K562 (cell line): ENCODE measurements around the gene SLK. TPM values are rescaled to one million over a fixed set of nuclear protein-coding genes. Genes with fewer than 3 reads are reported as not detected.

ENCODE experiments used
- ATAC-seq: fragments of 200-7000 bp; cut with Tn5 transposase; 3 replicates; pipeline ENCODE4 v1.9.1; 2020; ENCODE audit warnings: moderate library complexity
- BruUV-seq: library from RNA; stranded (reverse); fragments of 400-500 nt; replicated peaks from 2 replicates; lab custom pipeline; 2021; lab: Mats Ljungman, UMichigan
- CTCF ChIA-PET: fragments of 300-600 bp; formaldehyde crosslinking; extraction: SDS; loops from one replicate; lab custom pipeline; 2021; ENCODE audit warnings: low intra/inter-chr PET ratio; lab: Yijun Ruan, JAX
- POLR2A ChIA-PET: fragments of 300-600, 350-650 bp; sonication (Branson Sonifier 250); formaldehyde crosslinking; extraction: SDS; loops from one replicate; lab custom pipeline; 2021; ENCODE audit warnings: antibody characterized with exemption, inconsistent platforms; lab: Yijun Ruan, JAX
- DNase-seq, 4 experiments: peaks; one replicate each; pipeline versions ENCODE4 v3.0.0 to v3.0.0-alpha.2; 2011 to 2018; ENCODE audit warnings: low spot score in 3 of 4, mixed read lengths in 3 of 4; ENCODE audit errors: extremely low read depth in 1 of 4
- FAIRE-seq: peaks from 2 replicates; lab custom pipeline; 2011; peaks lifted over from hg19 to GRCh38; lab: Jason Lieb, UNC
- H2AFZ ChIP-seq: 2 replicates; pipeline ENCODE4 v1.6.0; 2011; ENCODE audit warnings: low read depth, low read length, control low read depth, inconsistent platforms
- H3K27ac ChIP-seq: fragments of 200-600 bp; 3 replicates; pipeline ENCODE4 v1.8.0; 2011; ENCODE audit warnings: low read depth, mild to moderate bottlenecking, control low read depth, inconsistent platforms, low read length, moderate library complexity, mixed read lengths; ENCODE audit errors: extremely low read depth
- H3K27me3 ChIP-seq, 2 experiments: fragments of 300-600 bp in 1 of 2; 2 replicates in 1 of 2; 3 replicates in 1 of 2; pipeline versions ENCODE4 v1.6.0 to v1.8.0; 2011; ENCODE audit warnings: inconsistent platforms in 2 of 2, low read length in 2 of 2, mild to moderate bottlenecking in 1 of 2, mixed read lengths in 1 of 2, moderate library complexity in 1 of 2; ENCODE audit not compliant: control insufficient read depth in 2 of 2, insufficient read depth in 2 of 2
- H3K36me3 ChIP-seq: fragments of 300-600 bp; 3 replicates; pipeline ENCODE4 v1.8.0; 2011; ENCODE audit warnings: mild to moderate bottlenecking, low read length, inconsistent platforms; ENCODE audit not compliant: control insufficient read depth, insufficient read depth
- H3K4me1 ChIP-seq, 2 experiments: fragments of 200-600 bp in 1 of 2; replicated peaks in 1 of 2; 2 replicates in 1 of 2; 3 replicates in 1 of 2; pipeline versions ENCODE4 v1.5.1 to v1.8.0; 2011; ENCODE audit warnings: inconsistent platforms in 2 of 2, low read length in 2 of 2, mild to moderate bottlenecking in 1 of 2, mixed read lengths in 1 of 2, moderate library complexity in 1 of 2; ENCODE audit not compliant: control insufficient read depth in 2 of 2, insufficient read depth in 2 of 2
- H3K4me2 ChIP-seq: 2 replicates; pipeline ENCODE4 v1.6.1; 2011; ENCODE audit warnings: low read length, control low read depth, inconsistent platforms, mixed read lengths; ENCODE audit not compliant: insufficient read depth
- H3K4me3 ChIP-seq: fragments of 200-600 bp; sonication (generic), shearing (Covaris generic); 2 replicates; pipeline ENCODE4 v1.5.1; 2016; ENCODE audit warnings: control low read depth, inconsistent platforms
- H3K79me2 ChIP-seq: fragments of 200-600 bp; 3 replicates; pipeline ENCODE4 v1.8.0; 2011; ENCODE audit warnings: low read length, inconsistent platforms; ENCODE audit not compliant: control insufficient read depth, insufficient read depth
- H3K9ac ChIP-seq, 2 experiments: 2 replicates each; pipeline versions ENCODE4 v1.6.0 to v1.6.1; 2011; ENCODE audit warnings: low read depth in 2 of 2, low read length in 2 of 2, control low read depth in 1 of 2, inconsistent platforms in 1 of 2, mild to moderate bottlenecking in 1 of 2, mixed read lengths in 1 of 2; ENCODE audit not compliant: insufficient read depth in 1 of 2
- H3K9me1 ChIP-seq: one replicate; pipeline ENCODE4 v1.6.0; 2011; ENCODE audit warnings: inconsistent platforms, mild to moderate bottlenecking, low read length, moderate library complexity; ENCODE audit not compliant: control insufficient read depth, insufficient read depth
- H3K9me3 ChIP-seq: replicated peaks from 2 replicates; pipeline ENCODE4 v1.5.1; 2011; ENCODE audit warnings: low read depth, low read length, inconsistent platforms; ENCODE audit not compliant: control insufficient read depth, insufficient read depth
- H4K20me1 ChIP-seq: replicated peaks from 2 replicates; pipeline ENCODE4 v1.6.1; 2011; ENCODE audit warnings: low read length, inconsistent platforms, mixed read lengths; ENCODE audit not compliant: control insufficient read depth, insufficient read depth
- ETS2 ChIP-seq: IDR thresholded peaks from 2 replicates; pipeline ENCODE4 v1.6.1; 2016; ENCODE audit warnings: borderline replicate concordance, missing genetic modification characterization, mild to moderate bottlenecking, moderate library complexity, missing compliant biosample characterization; ENCODE audit not compliant: poor library complexity, severe bottlenecking
- FOXJ2 ChIP-seq: fragments of 200-800 bp; sonication (Bioruptor generic); IDR thresholded peaks from 2 replicates; pipeline ENCODE4 v1.6.1; 2016; ENCODE audit warnings: missing genetic modification characterization, missing compliant biosample characterization
- HCFC1 ChIP-seq: IDR thresholded peaks from 2 replicates; pipeline ENCODE4 v1.6.1; 2012; ENCODE audit warnings: low read depth, low read length, improper control_type of control experiment
- MXI1 ChIP-seq: IDR thresholded peaks from 2 replicates; pipeline ENCODE4 v1.6.1; 2011; ENCODE audit warnings: low read depth, mild to moderate bottlenecking, improper control_type of control experiment, low read length
- NCOA6 ChIP-seq: fragments of 450-650 bp; IDR thresholded peaks from 2 replicates; pipeline ENCODE4 v1.6.1; 2017; ENCODE audit warnings: mild to moderate bottlenecking
- NFRKB ChIP-seq: fragments of 450-650 bp; IDR thresholded peaks from 2 replicates; pipeline ENCODE4 v1.6.1; 2016; ENCODE audit warnings: low read depth
- PHF21A ChIP-seq: fragments of 450-650 bp; IDR thresholded peaks from 2 replicates; pipeline ENCODE4 v1.6.1; 2017; ENCODE audit warnings: low read depth, borderline replicate concordance
- PRMT5 ChIP-seq: sonication (generic); formaldehyde crosslinking; IDR thresholded peaks from 2 replicates; pipeline ENCODE4 v1.5.0; 2020; ENCODE audit warnings: missing genetic modification reagents
- RAD51 ChIP-seq: fragments of 450-650 bp; IDR thresholded peaks from 2 replicates; pipeline ENCODE4 v1.7.1; 2016; ENCODE audit warnings: low read depth, mild to moderate bottlenecking, borderline replicate concordance
- ZNF589 ChIP-seq: fragments of 200-800 bp; sonication (Bioruptor generic); IDR thresholded peaks from 2 replicates; pipeline ENCODE4 v1.6.1; 2016; ENCODE audit warnings: low read depth, missing genetic modification characterization, missing compliant biosample characterization
- ZSCAN32 ChIP-seq: fragments of 450-650 bp; formaldehyde crosslinking; IDR thresholded peaks from 2 replicates; pipeline ENCODE4 v1.4.0; 2020; ENCODE audit warnings: mild to moderate bottlenecking, moderate library complexity
- WGBS: fragments of 100-300 bp; shearing (Covaris generic); methylation state at CpG from one replicate; pipeline ENCODE4 v1.1.6; 2016; ENCODE audit warnings: low coverage, mixed read lengths; ENCODE audit not compliant: insufficient coverage; ENCODE audit errors: missing lambda C conversion rate; 5-methylcytosine and 5-hydroxymethylcytosine counted together
- in situ Hi-C: fragments of 300-500 bp; cut with MboI; formaldehyde crosslinking; loops from 4 replicates; pipeline ENCODE4 v1.15.0; 2018; ENCODE audit warnings: inconsistent platforms, mixed read lengths
- intact Hi-C: fragments of 100-400 bp; cut with micrococcal nuclease; formaldehyde crosslinking; loops from 2 replicates; pipeline ENCODE4 v1.14.2; 2022
- polyA plus RNA-seq, 8 experiments: library from polyadenylated mRNA; depleted of rRNA in 4 of 8; stranded (reverse) in 5 of 8; unstranded in 3 of 8; fragments of >200 nt; fragmentation: Nextera tagmentation in 2 of 8; fragmentation: Illumina TruSeq in 1 of 8; extraction: Ambion mirVana in 2 of 8; extraction: Trizol in 1 of 8; gene quantifications; 2 replicates each; pipeline versions ENCODE4 v1.2.1 to v1.2.3, GENCODE V29; 2011 to 2014; ENCODE audit warnings: inconsistent platforms in 1 of 8, missing spikeins in 1 of 8
- total RNA-seq, 7 experiments: library from RNA; depleted of rRNA in 6 of 7; stranded (reverse); fragments of >200 nt in 6 of 7; fragmentation: Illumina TruSeq in 2 of 7; extraction: Trizol in 2 of 7; gene quantifications; 2 replicates each; pipeline versions ENCODE4 v1.2.1 to v1.2.3, GENCODE V29; 2011 to 2021; ENCODE audit warnings: low replicate concordance in 1 of 7
- TF ChIP-seq, protein P1 (sequence below): fragments of 250-450 bp; sonication (Bioruptor Pico); IDR thresholded peaks from 2 replicates; pipeline ENCODE4 v1.4.0; 2020; ENCODE audit warnings: mild to moderate bottlenecking, moderate library complexity
- TF ChIP-seq, protein P2 (sequence below): sonication (generic); formaldehyde crosslinking; IDR thresholded peaks from 2 replicates; pipeline ENCODE4 v1.8.0; 2022; ENCODE audit warnings: mild to moderate bottlenecking, missing genetic modification reagents
- TF ChIP-seq, protein P3 (sequence below): fragments of 250-450 bp; sonication (Bioruptor Pico); IDR thresholded peaks from 2 replicates; pipeline ENCODE4 v1.8.0; 2021; ENCODE audit warnings: mild to moderate bottlenecking, moderate library complexity
- TF ChIP-seq, protein P4 (sequence below): sonication (generic); formaldehyde crosslinking; IDR thresholded peaks from 2 replicates; pipeline ENCODE4 v1.8.0; 2023; ENCODE audit warnings: missing genetic modification reagents, mild to moderate bottlenecking, borderline replicate concordance

Gene SLK
- total and polyA plus RNA-seq, 9 of the 15 experiments (the other 6 are each of a cell fraction or from before 2014, with no cell fraction given), result 8.2 to 40.0 (median 23.4) TPM

DNA sequence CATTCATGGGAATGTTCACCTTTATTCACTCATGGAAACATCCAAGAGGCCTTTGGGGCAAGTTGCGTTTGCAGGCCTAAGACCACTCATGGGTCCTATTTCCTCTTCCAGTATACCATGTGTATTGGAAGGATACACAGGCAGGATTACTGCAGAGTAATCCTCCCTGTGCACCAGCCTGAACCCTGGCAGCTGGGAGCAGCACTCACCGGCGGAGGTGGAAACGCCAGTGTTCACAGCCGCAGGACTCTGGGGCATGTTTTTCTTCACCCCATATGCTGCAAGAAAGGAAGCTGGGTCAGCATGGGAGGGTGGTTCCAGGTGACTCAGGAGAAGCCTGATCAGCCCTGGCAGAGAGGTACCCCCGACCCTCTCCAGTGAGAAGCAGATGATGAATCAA, 94.3 kb downstream of the SLK start:
- CTCF ChIA-PET, result no interaction called here
- ATAC-seq, result no peak
- in situ Hi-C loops, result no loop called here
- TF ChIP-seq, protein P1, sequence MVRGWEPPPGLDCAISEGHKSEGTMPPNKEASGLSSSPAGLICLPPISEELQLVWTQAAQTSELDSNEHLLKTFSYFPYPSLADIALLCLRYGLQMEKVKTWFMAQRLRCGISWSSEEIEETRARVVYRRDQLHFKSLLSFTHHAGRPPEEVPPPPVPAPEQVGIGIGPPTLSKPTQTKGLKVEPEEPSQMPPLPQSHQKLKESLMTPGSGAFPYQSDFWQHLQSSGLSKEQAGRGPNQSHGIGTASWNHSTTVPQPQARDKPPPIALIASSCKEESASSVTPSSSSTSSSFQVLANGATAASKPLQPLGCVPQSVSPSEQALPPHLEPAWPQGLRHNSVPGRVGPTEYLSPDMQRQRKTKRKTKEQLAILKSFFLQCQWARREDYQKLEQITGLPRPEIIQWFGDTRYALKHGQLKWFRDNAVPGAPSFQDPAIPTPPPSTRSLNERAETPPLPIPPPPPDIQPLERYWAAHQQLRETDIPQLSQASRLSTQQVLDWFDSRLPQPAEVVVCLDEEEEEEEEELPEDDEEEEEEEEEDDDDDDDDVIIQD, result no peak
- TF ChIP-seq PHF21A (no peak), ZSCAN32 (CRISPR knock-in tag) (no peak), HCFC1 (no peak), NCOA6 (no peak), RAD51 (no peak), MXI1 (no peak), NFRKB (no peak), ZNF589 (CRISPR knock-in tag) (no peak), FOXJ2 (tag) (no peak), ETS2 (tag) (no peak), PRMT5 (CRISPR knock-in tag) (no peak)
- TF ChIP-seq, protein P2, sequence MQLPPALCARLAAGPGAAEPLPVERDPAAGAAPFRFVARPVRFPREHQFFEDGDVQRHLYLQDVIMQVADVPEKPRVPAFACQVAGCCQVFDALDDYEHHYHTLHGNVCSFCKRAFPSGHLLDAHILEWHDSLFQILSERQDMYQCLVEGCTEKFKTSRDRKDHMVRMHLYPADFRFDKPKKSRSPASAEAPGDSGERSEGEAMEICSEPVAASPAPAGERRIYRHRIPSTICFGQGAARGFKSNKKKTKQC (CRISPR knock-in tag), result no peak
- TF ChIP-seq, protein P3, sequence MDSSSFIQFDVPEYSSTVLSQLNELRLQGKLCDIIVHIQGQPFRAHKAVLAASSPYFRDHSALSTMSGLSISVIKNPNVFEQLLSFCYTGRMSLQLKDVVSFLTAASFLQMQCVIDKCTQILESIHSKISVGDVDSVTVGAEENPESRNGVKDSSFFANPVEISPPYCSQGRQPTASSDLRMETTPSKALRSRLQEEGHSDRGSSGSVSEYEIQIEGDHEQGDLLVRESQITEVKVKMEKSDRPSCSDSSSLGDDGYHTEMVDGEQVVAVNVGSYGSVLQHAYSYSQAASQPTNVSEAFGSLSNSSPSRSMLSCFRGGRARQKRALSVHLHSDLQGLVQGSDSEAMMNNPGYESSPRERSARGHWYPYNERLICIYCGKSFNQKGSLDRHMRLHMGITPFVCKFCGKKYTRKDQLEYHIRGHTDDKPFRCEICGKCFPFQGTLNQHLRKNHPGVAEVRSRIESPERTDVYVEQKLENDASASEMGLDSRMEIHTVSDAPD (CRISPR knock-in tag), result no peak
- TF ChIP-seq, protein P4, sequence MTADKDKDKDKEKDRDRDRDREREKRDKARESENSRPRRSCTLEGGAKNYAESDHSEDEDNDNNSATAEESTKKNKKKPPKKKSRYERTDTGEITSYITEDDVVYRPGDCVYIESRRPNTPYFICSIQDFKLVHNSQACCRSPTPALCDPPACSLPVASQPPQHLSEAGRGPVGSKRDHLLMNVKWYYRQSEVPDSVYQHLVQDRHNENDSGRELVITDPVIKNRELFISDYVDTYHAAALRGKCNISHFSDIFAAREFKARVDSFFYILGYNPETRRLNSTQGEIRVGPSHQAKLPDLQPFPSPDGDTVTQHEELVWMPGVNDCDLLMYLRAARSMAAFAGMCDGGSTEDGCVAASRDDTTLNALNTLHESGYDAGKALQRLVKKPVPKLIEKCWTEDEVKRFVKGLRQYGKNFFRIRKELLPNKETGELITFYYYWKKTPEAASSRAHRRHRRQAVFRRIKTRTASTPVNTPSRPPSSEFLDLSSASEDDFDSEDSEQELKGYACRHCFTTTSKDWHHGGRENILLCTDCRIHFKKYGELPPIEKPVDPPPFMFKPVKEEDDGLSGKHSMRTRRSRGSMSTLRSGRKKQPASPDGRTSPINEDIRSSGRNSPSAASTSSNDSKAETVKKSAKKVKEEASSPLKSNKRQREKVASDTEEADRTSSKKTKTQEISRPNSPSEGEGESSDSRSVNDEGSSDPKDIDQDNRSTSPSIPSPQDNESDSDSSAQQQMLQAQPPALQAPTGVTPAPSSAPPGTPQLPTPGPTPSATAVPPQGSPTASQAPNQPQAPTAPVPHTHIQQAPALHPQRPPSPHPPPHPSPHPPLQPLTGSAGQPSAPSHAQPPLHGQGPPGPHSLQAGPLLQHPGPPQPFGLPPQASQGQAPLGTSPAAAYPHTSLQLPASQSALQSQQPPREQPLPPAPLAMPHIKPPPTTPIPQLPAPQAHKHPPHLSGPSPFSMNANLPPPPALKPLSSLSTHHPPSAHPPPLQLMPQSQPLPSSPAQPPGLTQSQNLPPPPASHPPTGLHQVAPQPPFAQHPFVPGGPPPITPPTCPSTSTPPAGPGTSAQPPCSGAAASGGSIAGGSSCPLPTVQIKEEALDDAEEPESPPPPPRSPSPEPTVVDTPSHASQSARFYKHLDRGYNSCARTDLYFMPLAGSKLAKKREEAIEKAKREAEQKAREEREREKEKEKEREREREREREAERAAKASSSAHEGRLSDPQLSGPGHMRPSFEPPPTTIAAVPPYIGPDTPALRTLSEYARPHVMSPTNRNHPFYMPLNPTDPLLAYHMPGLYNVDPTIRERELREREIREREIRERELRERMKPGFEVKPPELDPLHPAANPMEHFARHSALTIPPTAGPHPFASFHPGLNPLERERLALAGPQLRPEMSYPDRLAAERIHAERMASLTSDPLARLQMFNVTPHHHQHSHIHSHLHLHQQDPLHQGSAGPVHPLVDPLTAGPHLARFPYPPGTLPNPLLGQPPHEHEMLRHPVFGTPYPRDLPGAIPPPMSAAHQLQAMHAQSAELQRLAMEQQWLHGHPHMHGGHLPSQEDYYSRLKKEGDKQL (CRISPR knock-in tag), result no peak

More for the DNA sequence above, 94.3 kb downstream of the SLK start:
- 5% methylated on average over 6 of the region's 6 CpGs for WGBS
- FAIRE-seq (no peak), DNase-seq (no peak)
- peaks cover 4 to 57% of the 10 kb centered on the region in 2 experiments; a peak in 4 of 5 replicates for H3K27me3 ChIP-seq
- no TSS peak for BruUV-seq
- no peak overlapping the region for H3K4me2 ChIP-seq
- no peak overlapping the region for H2AFZ ChIP-seq
- POLR2A ChIA-PET, result interaction anchor here (0.8 kb wide), 1 partner anchor 95 kb away, joined by 3 read pairs; no protein-coding TSS in a partner anchor
- no peaks in the 10 kb centered on the region for H3K36me3 ChIP-seq
- intact Hi-C loops, result no loop called here
- H3K9me3 ChIP-seq, result no peaks in the 10 kb centered on the region
- no peak overlapping the region for H3K4me3 ChIP-seq
- H3K9ac ChIP-seq, result no peak overlapping the region
- H3K4me1 ChIP-seq, result no peaks in the 10 kb centered on the region
- H3K9me1 ChIP-seq, result no peaks in the 10 kb centered on the region
- H3K79me2 ChIP-seq, result no peaks in the 10 kb centered on the region
- no peak overlapping the region for H3K27ac ChIP-seq
- H4K20me1 ChIP-seq, result no peaks in the 10 kb centered on the region
